Mesodermal cell (in vitro differentiated cells): ENCODE data around the gene UBAP2.
"Not testable (repeated sequence)": the region's sequence is repeated elsewhere in the genome, so short reads cannot be mapped to it uniquely, and the experiment has no call there.

ENCODE experiments used
- H3K27ac ChIP-seq: 2 replicates; pipeline ENCODE4 v1.7.0; 2013; ENCODE audit warnings: mild to moderate bottlenecking, low read depth, low read length, moderate library complexity; ENCODE audit not compliant: severe bottlenecking
- H3K36me3 ChIP-seq: 2 replicates; pipeline ENCODE4 v1.7.1; 2013; ENCODE audit warnings: mild to moderate bottlenecking, low read length, moderate library complexity; ENCODE audit not compliant: control insufficient read depth, insufficient read depth
- H3K4me1 ChIP-seq: one replicate; pipeline ENCODE4 v1.7.1; 2013; ENCODE audit warnings: mild to moderate bottlenecking, low read length; ENCODE audit not compliant: insufficient read depth, control insufficient read depth, poor library complexity, severe bottlenecking
- H3K4me3 ChIP-seq: 2 replicates; pipeline ENCODE4 v1.7.0; 2013; ENCODE audit warnings: low read length, control low read depth, mild to moderate bottlenecking; ENCODE audit not compliant: insufficient read depth, poor library complexity, severe bottlenecking; ENCODE audit errors: extremely low read depth
- H3K9me3 ChIP-seq: 2 replicates; pipeline ENCODE4 v1.7.1; 2013; ENCODE audit warnings: mild to moderate bottlenecking, low read length, moderate library complexity; ENCODE audit not compliant: control insufficient read depth
- WGBS, 2 experiments: methylation state at CpG; one replicate each; pipeline ENCODE4 v1.1.5; 2013; ENCODE audit warnings: missing lambda C conversion rate in 2 of 2; ENCODE audit not compliant: insufficient coverage in 2 of 2; 5-methylcytosine and 5-hydroxymethylcytosine counted together

Gene UBAP2

GRCh38 chr9:34027845-34028574 is 20.7 kb downstream of the UBAP2 start:
- no peak overlapping the region for H3K27ac ChIP-seq
- 98 to 100% methylated on average over 4 to 6 of the region's 11 CpGs for WGBS, 2 experiments
- H3K4me3 ChIP-seq, result no peak overlapping the region
- no peaks in the 10 kb centered on the region for H3K9me3 ChIP-seq
- peaks cover 58% of the 10 kb centered on the region for H3K36me3 ChIP-seq
- no peaks in the 10 kb centered on the region for H3K4me1 ChIP-seq

GRCh38 chr9:34025811-34026210 is 22.9 kb downstream of the UBAP2 start:
- Histone ChIP-seq H3K36me3 (peaks cover 47% of the 10 kb centered on the region), H3K4me3 (no peak overlapping the region), H3K27ac (no peak overlapping the region), H3K9me3 (no peaks in the 10 kb centered on the region), H3K4me1 (no peaks in the 10 kb centered on the region)
- WGBS, 2 experiments, result 90 to 100% methylated on average over 2 to 5 of the region's 5 CpGs

- Histone ChIP-seq H3K27ac (no peak overlapping the region), H3K36me3 (peaks cover 40% of the 10 kb centered on the region), H3K4me1 (no peaks in the 10 kb centered on the region), H3K4me3 (no peak overlapping the region), H3K9me3 (no peaks in the 10 kb centered on the region)
- WGBS, 2 experiments, result no CpG with 5 or more reads among the region's 1 CpG
Observed at GRCh38 chr9:34025062-34025461, 23.6 kb downstream of the UBAP2 start.

- H3K27ac ChIP-seq, H3K4me1 ChIP-seq, H3K9me3 ChIP-seq, H3K4me3 ChIP-seq: not testable (repeated sequence)
- WGBS, 2 experiments, result 92 to 93% methylated on average over 7 of the region's 9 CpGs
- peaks cover 37% of the 10 kb centered on the region for H3K36me3 ChIP-seq
Observed at GRCh38 chr9:34024476-34024875, 24.2 kb downstream of the UBAP2 start.

GRCh38 chr9:34016149-34016548 is 32.5 kb downstream of the UBAP2 start:
- H3K4me1 ChIP-seq, result no peaks in the 10 kb centered on the region
- H3K9me3 ChIP-seq, result no peaks in the 10 kb centered on the region
- peaks cover 46% of the 10 kb centered on the region for H3K36me3 ChIP-seq
- H3K4me3 ChIP-seq, result no peak overlapping the region
- no peak overlapping the region for H3K27ac ChIP-seq
- no CpG with 5 or more reads among the region's 4 CpGs for WGBS, 2 experiments

- H3K4me1 ChIP-seq, result no peaks in the 10 kb centered on the region
- 80% methylated on average over 1 of the region's 4 CpGs; no CpG with 5 or more reads in 1 of the 2 experiments for WGBS, 2 experiments
- no peaks in the 10 kb centered on the region for H3K9me3 ChIP-seq
- no peak overlapping the region for H3K4me3 ChIP-seq
- no peak overlapping the region for H3K27ac ChIP-seq
- peaks cover 68% of the 10 kb centered on the region for H3K36me3 ChIP-seq
Observed at GRCh38 chr9:34010979-34011378, 37.7 kb downstream of the UBAP2 start.

GRCh38 chr9:34001951-34002350 is 46.7 kb downstream of the UBAP2 start:
- peaks cover 89% of the 10 kb centered on the region for H3K36me3 ChIP-seq
- H3K27ac ChIP-seq, result no peak overlapping the region
- no peaks in the 10 kb centered on the region for H3K4me1 ChIP-seq
- WGBS, 2 experiments, result 70 to 100% methylated on average over 1 of the region's 2 CpGs
- H3K9me3 ChIP-seq, result no peaks in the 10 kb centered on the region
- H3K4me3 ChIP-seq, result no peak overlapping the region

GRCh38 chr9:34001298-34001697 is 47.4 kb downstream of the UBAP2 start:
- Histone ChIP-seq H3K4me1 (no peaks in the 10 kb centered on the region), H3K36me3 (peaks cover 91% of the 10 kb centered on the region)

GRCh38 chr9:33995449-33995848 is 53.2 kb downstream of the UBAP2 start:
- no peak overlapping the region for H3K4me3 ChIP-seq
- no peaks in the 10 kb centered on the region for H3K4me1 ChIP-seq
- no peak overlapping the region for H3K27ac ChIP-seq
- H3K36me3 ChIP-seq, result peaks cover 72% of the 10 kb centered on the region
- no peaks in the 10 kb centered on the region for H3K9me3 ChIP-seq

More at GRCh38 chr9:34001298-34001697, 47.4 kb downstream of the UBAP2 start:
- no peaks in the 10 kb centered on the region for H3K9me3 ChIP-seq
- no peak overlapping the region for H3K4me3 ChIP-seq
- H3K27ac ChIP-seq, result no peak overlapping the region
- 93 to 96% methylated on average over 1 to 2 of the region's 3 CpGs for WGBS, 2 experiments

GRCh38 chr9:33993104-33993503 is 55.6 kb downstream of the UBAP2 start:
- H3K4me3 ChIP-seq, result no peak overlapping the region
- H3K27ac ChIP-seq, result no peak overlapping the region
- peaks cover 66% of the 10 kb centered on the region for H3K36me3 ChIP-seq
- no peaks in the 10 kb centered on the region for H3K4me1 ChIP-seq
- H3K9me3 ChIP-seq, result no peaks in the 10 kb centered on the region
- WGBS, 2 experiments, result no CpG with 5 or more reads among the region's 2 CpGs

GRCh38 chr9:33992632-33993031 is 56.1 kb downstream of the UBAP2 start:
- H3K4me3 ChIP-seq, result no peak overlapping the region
- peaks cover 62% of the 10 kb centered on the region for H3K36me3 ChIP-seq
- H3K9me3 ChIP-seq, result no peaks in the 10 kb centered on the region
- H3K27ac ChIP-seq, result no peak overlapping the region
- H3K4me1 ChIP-seq, result no peaks in the 10 kb centered on the region
- WGBS, 2 experiments, result 100% methylated on average over 1 of the region's 4 CpGs
